ENCODE measurements around the gene IFNA1. TPM values are rescaled to one million over a fixed set of nuclear protein-coding genes. Genes with fewer than 3 reads are reported as not detected.
"Not testable (repeated sequence)": the region's sequence is repeated elsewhere in the genome, so short reads cannot be mapped to it uniquely, and the experiment has no call there.

IFNA1 gene
- total RNA-seq, 4 donors from 2014 or later, result not detected

DNA sequence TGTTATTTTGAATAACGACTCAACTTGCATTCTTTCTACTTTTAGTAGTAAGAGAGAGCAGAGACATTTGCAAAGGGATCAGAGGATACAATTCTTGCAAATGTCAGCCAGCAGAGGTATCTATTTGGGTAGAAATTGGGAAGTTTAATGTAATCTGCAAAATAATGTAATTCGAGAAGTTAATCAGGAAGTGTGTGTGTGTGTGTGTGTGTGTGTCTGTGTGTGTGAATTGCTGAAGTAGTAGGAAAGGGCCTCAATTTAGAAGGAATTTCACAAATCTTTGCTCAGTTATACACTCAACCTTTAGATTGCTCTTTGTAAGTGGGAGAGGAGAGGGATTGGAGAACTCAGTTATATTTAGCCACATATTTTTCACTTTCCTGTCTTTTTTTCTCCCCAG, 11.0 kb upstream of the IFNA1 start:
- WGBS, 2 donors, result 62 to 77% methylated on average over 2 of the region's 2 CpGs
- TF ChIP-seq POLR2A (IDR thresholded peaks at IDR 0.05), result no peak
- TF ChIP-seq, protein P1, sequence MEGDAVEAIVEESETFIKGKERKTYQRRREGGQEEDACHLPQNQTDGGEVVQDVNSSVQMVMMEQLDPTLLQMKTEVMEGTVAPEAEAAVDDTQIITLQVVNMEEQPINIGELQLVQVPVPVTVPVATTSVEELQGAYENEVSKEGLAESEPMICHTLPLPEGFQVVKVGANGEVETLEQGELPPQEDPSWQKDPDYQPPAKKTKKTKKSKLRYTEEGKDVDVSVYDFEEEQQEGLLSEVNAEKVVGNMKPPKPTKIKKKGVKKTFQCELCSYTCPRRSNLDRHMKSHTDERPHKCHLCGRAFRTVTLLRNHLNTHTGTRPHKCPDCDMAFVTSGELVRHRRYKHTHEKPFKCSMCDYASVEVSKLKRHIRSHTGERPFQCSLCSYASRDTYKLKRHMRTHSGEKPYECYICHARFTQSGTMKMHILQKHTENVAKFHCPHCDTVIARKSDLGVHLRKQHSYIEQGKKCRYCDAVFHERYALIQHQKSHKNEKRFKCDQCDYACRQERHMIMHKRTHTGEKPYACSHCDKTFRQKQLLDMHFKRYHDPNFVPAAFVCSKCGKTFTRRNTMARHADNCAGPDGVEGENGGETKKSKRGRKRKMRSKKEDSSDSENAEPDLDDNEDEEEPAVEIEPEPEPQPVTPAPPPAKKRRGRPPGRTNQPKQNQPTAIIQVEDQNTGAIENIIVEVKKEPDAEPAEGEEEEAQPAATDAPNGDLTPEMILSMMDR (IDR thresholded peaks at IDR 0.05), result no peak
- no peak overlapping the region for H3K27ac ChIP-seq
- H3K9me3 ChIP-seq, result no peaks in the 10 kb centered on the region
- intact Hi-C loops (cut with DNase I), result no loop called here
- H3K36me3 ChIP-seq, result no peaks in the 10 kb centered on the region
- H3K4me3 ChIP-seq (replicated peaks in 1 of 3), result no peak overlapping the region
- DNase-seq, result no peak
- no peaks in the 10 kb centered on the region for H3K27me3 ChIP-seq
- no peaks in the 10 kb centered on the region for H3K4me1 ChIP-seq

DNA sequence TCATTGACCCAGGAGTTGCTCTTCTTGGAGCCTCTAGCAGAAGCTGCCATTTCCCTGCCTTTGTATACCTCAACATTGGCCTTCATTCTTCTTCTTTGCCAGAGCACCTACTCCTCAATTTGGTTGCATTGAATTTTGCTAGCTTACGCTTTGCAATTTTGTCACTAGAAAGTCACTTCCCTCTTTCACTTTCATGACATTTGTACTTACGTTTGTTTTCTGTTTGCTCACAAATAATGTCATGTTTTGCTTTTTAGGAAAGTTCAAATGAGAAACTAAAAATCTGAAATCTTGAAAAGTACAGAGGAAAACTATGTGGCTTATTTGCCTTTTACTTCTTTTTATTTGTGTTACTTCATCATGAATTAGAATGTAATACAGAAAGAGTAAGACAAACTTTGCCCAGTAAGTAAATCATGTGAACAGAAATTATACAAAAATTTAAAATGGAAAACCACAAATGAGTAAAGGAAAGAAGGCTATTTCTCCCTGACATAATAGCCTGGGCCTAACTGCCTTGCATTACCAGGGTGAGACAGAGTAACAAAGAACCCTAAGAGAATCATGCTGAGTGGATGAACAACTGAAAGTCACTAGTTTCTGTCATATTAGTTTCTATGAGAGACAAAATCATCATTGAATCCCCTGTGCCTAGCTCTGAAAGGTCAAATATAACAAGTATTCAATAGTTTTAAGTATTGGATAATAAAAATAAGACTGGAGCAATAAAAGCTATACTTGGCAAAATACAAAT, 7.4 kb upstream of the IFNA1 start:
- H3K27ac ChIP-seq, result no peak overlapping the region
- DNase-seq, result no peak
- no peak overlapping the region for H3K4me3 ChIP-seq (replicated peaks in 1 of 3)
- intact Hi-C loops (cut with DNase I), result no loop called here
- no peaks in the 10 kb centered on the region for H3K36me3 ChIP-seq
- H3K27me3 ChIP-seq, result no peaks in the 10 kb centered on the region
- H3K9me3 ChIP-seq, result no peaks in the 10 kb centered on the region
- WGBS, 2 donors, result 86 to 91% methylated on average over 2 of the region's 2 CpGs
- TF ChIP-seq, protein P1 (IDR thresholded peaks at IDR 0.05), result no peak
- no peak for TF ChIP-seq POLR2A (IDR thresholded peaks at IDR 0.05)
- no peaks in the 10 kb centered on the region for H3K4me1 ChIP-seq

DNA sequence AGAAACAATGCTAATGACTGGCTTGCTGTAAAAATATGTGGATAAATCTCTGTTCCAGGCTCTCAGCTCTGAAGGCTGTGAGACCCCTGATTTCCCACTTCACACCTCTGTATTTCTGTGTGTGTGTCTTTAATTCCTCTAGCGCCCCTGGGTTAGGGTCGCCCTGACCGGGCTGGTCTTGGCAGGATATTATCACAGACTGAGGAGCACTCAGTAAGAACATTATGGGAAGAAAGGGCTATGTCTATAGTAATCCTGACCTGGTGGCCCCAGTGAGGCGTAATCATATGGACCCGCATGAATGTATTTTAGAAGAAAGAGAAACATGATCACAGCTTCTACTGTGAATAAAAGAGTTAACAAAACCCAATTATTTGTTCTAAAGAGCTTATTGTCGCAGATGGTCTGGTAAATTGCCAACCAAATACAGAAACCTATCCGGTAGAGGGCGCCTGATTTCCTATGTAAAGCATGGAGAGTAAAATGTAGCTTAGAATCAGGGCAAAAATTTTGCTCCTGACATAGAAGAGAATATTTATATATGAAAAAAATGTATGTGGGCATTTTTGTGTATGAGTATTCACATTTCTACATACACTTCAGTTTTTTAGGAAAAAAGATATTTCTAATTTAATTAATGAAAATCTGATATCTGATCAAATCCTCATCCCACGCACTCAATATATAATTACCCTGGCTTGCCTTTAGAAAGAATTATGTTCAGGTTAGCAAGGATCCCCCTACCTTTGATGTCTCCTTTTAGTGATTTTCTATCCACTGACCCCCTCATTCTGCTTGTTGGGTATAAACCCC, 5.8 kb upstream of the IFNA1 start:
- 40 to 57% methylated on average over 9 of the region's 9 CpGs for WGBS, 2 donors
- Histone ChIP-seq H3K27ac (no peak overlapping the region), H3K9me3 (no peaks in the 10 kb centered on the region), H3K27me3 (no peaks in the 10 kb centered on the region), H3K4me3 (replicated peaks in 1 of 3) (no peak overlapping the region), H3K4me1 (no peaks in the 10 kb centered on the region), H3K36me3 (no peaks in the 10 kb centered on the region)
- DNase-seq, result peak; percentile 28 to 40
- TF ChIP-seq, protein P1 (IDR thresholded peaks at IDR 0.05), result peak in 3 of 6 experiments; percentile 33 to 53 (median 34)
- no peak for TF ChIP-seq POLR2A (IDR thresholded peaks at IDR 0.05)
- intact Hi-C loops (cut with DNase I), result no loop called here

DNA sequence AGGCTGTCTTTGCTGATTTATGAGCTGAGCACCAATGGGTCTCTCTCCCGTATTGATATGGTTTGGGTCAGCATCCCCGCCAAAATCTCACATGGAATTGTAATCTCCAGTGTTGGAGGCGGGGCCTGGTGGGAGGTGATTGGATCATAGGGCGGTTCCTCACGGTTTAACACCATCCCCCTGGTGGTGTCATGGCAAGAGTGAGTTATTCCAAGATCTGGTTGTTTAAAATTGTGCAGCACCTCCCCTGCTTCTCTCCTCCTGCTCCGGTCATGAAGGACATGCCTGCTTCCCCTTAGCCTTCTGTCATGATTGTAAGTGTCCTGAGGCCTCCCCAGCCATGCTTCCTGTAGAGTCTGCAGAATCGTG, 5.2 kb upstream of the IFNA1 start:
- H3K4me1 ChIP-seq; intact Hi-C loops (cut with DNase I); H3K36me3 ChIP-seq; H3K4me3 ChIP-seq (replicated peaks in 1 of 3); H3K27ac ChIP-seq; H3K27me3 ChIP-seq; H3K9me3 ChIP-seq; DNase-seq: not testable (repeated sequence)
- 75 to 81% methylated on average over 7 of the region's 7 CpGs for WGBS, 2 donors

DNA sequence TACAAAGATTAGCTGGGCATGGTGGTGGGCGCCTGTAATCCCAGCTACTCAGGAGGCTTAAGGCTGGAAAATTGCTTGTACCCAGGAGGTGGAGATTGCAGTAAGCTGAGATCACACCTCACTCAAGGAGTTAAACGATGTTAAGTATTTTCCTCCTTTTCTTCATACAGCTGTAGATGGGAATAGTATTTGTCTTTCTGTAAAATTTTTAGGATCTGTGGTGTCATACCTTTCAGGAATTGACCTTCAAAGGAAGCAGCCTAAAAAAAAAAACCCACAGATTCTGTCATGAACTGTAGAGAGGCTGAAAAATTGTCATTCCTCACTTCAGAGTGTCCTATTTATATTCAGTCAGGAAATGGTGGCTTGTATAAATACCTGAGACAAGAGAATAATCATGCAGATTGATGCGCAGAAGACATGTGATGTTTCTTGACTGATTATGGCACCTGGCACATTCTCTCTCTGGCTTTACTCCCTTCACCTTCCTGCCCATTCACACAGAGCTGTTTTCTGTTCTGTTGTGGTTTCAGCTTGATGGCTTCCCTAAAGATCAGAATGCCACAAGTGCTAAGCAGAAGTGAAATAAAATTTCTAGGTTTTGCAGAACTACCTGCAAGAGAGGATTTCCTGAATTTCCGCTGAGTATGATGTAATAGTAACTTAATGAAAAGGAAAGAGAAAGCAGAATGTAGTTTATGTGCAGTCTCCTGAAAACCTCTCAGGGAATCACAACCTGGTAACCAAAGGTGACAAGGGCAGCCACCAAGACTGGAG, 3.8 kb downstream of the IFNA1 start:
- TF ChIP-seq, protein P1 (IDR thresholded peaks at IDR 0.05), result no peak
- TF ChIP-seq POLR2A (IDR thresholded peaks at IDR 0.05), result no peak
- no peak overlapping the region for H3K4me3 ChIP-seq (replicated peaks in 1 of 3)
- H3K27ac ChIP-seq, result no peak overlapping the region
- no peak for DNase-seq
- intact Hi-C loops (cut with DNase I), result no loop called here
- no peaks in the 10 kb centered on the region for H3K27me3 ChIP-seq
- H3K4me1 ChIP-seq, result no peaks in the 10 kb centered on the region
- 89 to 93% methylated on average over 4 of the region's 4 CpGs for WGBS, 2 donors
- H3K36me3 ChIP-seq, result no peaks in the 10 kb centered on the region
- no peaks in the 10 kb centered on the region for H3K9me3 ChIP-seq

DNA sequence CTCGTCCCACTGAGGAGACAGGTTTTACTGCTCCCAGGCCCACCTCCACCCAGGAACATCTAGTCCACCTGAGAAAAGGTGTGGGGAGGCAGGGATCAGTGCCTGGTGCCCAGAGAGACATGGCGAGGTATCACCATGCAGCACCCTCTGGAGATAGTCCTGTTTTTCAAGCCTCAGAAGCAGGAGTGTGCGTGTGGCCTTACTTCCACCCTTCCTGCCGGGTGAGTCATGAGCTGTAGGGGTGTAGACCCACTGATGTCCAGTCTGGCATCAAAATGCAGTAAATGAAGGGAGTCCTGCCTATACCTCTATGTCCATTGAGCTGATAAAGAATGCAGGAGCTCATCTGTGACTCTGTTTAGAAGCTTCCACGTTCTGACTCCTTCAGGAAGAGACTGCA, 9.1 kb downstream of the IFNA1 start:
- H3K4me3 ChIP-seq (replicated peaks in 1 of 3); DNase-seq; intact Hi-C loops (cut with DNase I); H3K36me3 ChIP-seq; H3K27ac ChIP-seq; H3K27me3 ChIP-seq; H3K4me1 ChIP-seq; H3K9me3 ChIP-seq: not testable (repeated sequence)
- WGBS, 2 donors, result 78 to 94% methylated on average over 4 to 5 of the region's 5 CpGs

All from thyroid gland (tissue), 4 donors.